Stimulated activated CD8-positive, alpha-beta memory T cell treated with anti-CD3 and anti-CD28 coated beads, Interleukin-7, amount 100 ng/mL, for 48 hours (primary cell): ENCODE results near the gene FCN2.

Experiments used
- DNase-seq, 2 donors: peaks; one replicate each; pipeline ENCODE4 v3.0.0-alpha.2; 2020; ENCODE audit warnings: low read depth in 1 of 2; ENCODE audit errors: extremely low read depth in 1 of 2

FCN2 gene

DNA sequence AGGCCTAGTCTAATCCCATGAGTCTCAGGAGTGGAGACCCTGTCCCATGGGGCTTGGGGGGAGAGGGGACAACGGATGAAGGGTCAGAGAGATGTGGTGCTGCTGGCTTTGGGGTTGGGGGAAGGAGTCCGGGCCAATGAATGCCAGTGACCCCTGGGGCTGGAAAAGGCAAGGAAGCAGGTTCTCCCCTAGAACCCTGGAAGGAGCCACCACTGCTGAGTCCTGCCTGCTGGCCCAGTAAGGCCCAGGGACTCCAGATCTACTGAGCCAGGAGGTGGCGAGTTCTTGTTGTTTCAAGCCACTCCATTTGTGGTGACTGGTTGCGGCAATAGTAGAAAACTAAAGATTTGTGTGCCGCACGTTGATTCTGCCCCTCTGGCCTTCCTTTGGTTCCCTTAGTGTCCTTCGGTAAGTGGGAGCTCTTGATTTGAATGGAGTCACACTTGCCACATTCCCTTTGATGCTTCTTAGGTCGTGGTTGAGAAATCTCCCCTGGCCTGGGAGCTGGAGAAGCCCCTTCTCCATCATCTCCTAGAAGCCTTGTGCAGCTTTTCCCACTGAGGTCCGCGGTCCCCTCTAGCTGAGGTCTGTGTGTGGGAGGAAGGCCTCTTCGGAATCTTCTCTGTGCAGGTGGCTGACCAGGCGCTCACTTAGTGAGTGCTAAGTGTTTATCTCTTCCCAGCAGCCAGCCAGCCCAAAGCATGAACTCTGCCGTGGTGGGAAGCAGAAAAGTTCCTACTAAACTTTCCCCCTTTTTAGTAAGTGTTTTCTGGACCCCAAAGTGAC, 28.1 kb downstream of the FCN2 start:
- no peak for DNase-seq

- no peak for DNase-seq
These were observed 29.2 kb downstream of the FCN2 start for GRCh38 chr9:134909511-134910481.

GRCh38 chr9:134912126-134912840, 31.7 kb downstream of the FCN2 start:
- DNase-seq, result no peak

- DNase-seq, result no peak
These were observed 32.6 kb downstream of the FCN2 start for GRCh38 chr9:134913041-134913712.

DNA sequence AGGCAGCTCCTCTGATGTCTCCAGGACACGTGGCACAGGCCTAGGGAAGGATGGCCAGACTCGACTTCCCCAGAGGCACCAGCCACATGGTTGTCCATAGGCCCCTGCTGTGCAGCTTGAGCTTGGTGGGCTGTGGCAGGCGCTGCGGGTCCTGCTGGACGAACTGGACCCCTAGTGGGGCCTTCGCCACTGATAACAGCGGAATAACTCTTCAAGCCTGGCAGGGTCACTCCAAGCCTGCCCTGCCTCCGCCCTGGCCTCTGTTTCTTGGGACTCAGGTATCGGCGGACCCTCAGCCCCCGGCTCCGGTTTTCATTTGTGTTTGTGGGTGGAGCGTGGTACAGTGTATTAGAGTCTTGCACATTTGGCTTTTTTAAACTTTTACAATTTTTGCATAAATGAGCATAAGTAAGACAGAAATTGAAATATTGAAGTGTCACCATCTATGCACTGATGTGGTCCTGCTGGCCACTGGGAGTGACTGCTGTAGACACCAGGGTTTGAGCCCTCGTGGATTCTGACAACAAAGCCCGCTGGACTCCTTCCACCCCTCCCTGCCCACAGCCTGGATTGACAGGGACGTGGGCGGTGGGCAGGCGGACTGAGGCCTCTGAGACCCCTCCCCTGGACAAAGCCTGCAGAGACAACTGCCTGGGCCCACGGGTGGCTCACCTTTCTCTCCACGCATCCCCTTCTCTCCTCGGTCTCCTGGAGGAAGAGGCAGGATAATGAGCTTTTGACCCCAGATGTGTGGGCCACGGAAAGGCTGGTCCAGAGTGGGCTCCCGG, 33.3 kb downstream of the FCN2 start:
- no peak for DNase-seq

GRCh38 chr9:134914501-134914834, 33.9 kb downstream of the FCN2 start:
- no peak for DNase-seq

DNA sequence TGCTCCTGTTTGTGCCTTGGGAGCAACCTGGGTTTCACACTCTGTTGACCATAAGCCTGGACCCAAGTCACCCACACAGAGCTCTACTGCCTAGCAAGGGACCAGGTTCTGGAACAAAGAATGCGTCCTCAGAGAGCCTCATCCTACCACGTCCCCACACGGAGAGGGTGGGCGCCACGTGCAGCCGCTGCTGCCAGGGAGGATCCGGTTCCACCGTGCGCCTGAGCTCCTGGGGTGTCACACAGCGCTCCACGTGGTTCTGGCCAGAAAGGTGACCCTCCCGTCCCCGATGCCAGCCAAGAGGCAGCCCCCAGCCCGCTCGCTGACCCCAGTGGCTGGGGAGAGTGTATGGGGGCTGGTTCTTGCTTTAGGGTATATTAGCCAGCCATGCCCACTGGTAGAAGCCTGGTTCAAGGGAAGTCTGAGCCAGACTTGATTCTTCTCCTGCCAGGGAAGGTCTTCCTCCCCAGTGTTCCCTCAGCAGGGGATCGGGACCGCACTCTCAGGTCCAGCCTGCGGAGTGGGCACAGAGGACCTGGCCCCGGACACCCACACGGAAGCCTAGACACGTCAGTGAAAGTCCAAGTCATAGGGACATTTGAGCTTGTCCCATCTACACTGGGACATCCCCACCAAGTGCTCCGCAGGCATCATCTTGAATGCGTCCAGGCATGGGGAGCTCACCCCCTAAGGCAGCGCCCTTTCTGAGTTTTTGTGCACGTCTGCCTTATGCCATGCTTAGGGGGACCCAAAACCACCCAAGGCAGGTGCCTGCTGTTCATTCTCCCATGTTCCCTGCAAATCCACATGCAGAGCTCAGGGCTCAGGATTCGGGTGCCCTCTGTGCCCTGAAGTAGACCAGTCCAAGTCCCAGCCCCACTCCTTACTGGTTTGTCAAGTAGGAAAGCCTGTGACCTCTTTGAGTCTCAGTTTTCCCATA, 34.7 kb downstream of the FCN2 start:
- DNase-seq, result no peak

DNA sequence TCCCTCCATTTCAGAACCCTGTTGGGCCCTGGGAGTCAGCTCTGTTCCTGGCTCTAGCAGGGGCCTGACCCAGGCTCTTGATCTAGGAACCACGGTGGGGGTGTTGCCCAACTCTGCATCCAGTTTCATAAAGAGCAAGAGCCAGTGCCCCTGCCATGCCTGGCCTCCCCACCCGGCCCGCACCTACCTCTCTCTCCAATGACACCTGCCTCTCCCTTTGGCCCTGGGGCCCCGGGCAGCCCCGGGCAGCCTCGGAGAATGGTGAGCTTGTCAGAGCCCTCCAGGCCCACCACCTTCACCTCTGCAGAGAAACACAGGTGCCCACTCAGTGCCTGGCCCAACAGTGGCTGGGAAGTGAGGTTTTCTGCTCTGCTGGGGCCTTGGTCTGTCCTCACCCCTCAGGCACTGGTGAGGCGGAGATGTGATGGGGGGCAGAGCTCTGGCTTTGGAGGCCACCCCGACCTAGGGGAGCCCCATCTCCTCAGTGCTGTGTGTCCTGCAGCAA, 35.6 kb downstream of the FCN2 start:
- no peak for DNase-seq

- DNase-seq, result no peak
These were observed 37.1 kb downstream of the FCN2 start, which contains the start of gene FCN1 for GRCh38 chr9:134917431-134918373. TSS of gene FCN1 (minus strand) at chr9:134917912. CDS start at chr9:134917871, 41 bp downstream.

GRCh38 chr9:134918646-134919045, 38.0 kb downstream of the FCN2 start:
- no peak for DNase-seq

DNA sequence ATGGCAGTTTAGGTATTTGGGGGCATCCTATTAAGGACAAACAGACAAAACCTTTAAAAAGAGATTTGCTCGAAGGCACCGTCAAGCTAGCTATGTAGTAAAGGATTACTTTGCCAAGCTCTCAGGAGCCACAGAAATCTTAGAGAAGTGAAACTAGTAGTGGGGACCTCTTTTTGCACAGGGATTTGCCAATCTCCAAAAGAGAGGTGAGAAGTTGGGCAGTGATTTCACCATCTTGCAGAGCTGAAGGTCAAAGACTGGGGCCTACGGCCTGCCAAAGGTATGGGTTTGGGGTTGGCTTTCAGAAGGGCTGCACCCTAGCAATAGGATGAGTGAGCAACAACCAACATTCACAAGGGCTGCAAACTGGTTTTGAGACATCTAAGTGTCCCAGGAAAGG, 38.7 kb downstream of the FCN2 start:
- DNase-seq, result no peak

DNA sequence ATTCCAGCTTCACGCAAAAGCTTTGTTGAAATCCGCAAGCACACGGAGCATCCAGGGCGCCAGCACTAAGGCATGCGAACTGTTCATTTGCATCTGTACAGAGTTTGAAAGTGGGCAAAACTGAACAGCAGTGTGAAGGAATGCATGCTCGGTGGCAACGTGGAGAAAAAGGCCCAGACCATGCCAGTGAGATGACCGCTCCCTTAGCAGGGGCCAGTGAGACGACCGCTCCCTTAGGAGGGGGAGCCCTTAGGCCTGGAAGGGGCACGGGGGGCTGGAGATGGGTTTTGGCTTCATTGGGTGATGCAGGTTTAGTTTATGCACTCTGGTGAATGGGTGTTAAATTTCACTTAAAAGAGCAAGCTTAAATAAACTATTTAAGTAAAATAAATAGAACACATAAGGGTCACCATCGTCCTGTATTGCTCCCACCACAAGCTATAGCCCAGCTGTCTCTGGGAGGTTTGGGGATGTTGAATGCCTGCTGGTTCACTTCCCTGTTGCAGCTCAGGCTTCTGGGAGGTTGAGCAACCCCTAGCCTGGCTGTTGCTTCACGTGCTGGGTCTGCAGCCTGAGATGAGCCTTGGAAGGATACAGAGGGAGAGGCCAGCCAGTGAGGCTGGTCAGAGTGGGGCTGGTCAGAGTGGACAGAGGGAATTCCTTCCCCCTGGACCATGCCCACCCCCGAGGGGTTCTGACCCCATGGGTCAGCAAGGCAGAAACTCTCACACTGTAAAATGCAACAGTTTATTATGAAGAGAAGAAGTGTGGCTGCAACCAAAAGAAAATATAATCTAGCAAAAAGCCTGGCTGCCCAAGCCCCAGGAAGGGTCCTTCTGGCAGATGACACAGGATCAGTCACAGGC, 41.7 kb downstream of the FCN2 start:
- no peak for DNase-seq

DNA sequence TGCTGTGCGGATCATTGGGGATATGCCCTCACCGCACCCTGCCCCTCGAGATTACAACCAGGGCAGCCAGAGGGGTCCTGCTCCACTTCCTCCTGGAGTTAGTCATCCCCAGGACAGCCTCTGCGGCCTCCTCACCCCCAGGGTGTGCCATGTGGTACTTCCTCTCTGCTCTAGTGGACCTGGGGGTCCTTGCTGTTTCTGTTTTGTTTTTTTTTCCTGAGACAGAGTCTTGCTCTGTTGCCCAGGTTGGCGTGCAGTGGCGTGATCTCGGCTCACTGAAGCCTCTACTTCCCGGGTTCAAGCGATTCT, 42.3 kb downstream of the FCN2 start:
- DNase-seq, result no peak

GRCh38 chr9:134923466-134923865, 42.9 kb downstream of the FCN2 start:
- no peak for DNase-seq

DNA sequence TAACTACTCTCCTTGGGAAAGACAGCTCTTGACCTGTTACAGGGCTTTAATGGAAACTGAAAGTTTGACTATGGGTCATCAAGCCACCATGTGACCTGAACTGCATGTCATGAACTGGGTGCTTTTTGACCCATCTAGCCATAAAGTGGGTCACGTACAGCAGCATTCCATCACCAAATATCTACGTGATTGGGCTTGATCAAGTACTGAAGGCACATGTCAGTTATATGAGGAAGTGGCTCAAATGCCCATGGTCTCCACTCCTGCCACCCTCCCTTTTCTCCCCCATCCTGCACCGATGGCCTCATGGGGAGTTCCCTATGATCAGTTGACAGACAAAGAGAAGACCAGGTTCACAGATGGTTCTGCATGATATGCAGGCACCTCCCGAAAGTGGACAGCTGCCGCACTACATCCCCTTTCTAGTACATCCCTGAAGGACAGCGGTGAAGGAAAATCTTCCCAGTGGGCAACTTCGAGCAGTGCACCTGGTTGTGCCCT, 44.5 kb downstream of the FCN2 start:
- DNase-seq, result no peak

- DNase-seq, result no peak
These were observed 48.0 kb downstream of the FCN2 start for GRCh38 chr9:134928436-134929192.
